Activated T-cell treated with anti-CD3 and anti-CD28 coated beads for 24 hours (primary cell): ENCODE results near the gene CAPN13.

Experiments
- DNase-seq: peaks from one replicate; pipeline ENCODE4 v3.0.0-alpha.2; 2020; ENCODE audit warnings: low read depth

CAPN13 gene, protein sequence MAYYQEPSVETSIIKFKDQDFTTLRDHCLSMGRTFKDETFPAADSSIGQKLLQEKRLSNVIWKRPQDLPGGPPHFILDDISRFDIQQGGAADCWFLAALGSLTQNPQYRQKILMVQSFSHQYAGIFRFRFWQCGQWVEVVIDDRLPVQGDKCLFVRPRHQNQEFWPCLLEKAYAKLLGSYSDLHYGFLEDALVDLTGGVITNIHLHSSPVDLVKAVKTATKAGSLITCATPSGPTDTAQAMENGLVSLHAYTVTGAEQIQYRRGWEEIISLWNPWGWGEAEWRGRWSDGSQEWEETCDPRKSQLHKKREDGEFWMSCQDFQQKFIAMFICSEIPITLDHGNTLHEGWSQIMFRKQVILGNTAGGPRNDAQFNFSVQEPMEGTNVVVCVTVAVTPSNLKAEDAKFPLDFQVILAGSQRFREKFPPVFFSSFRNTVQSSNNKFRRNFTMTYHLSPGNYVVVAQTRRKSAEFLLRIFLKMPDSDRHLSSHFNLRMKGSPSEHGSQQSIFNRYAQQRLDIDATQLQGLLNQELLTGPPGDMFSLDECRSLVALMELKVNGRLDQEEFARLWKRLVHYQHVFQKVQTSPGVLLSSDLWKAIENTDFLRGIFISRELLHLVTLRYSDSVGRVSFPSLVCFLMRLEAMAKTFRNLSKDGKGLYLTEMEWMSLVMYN

DNA sequence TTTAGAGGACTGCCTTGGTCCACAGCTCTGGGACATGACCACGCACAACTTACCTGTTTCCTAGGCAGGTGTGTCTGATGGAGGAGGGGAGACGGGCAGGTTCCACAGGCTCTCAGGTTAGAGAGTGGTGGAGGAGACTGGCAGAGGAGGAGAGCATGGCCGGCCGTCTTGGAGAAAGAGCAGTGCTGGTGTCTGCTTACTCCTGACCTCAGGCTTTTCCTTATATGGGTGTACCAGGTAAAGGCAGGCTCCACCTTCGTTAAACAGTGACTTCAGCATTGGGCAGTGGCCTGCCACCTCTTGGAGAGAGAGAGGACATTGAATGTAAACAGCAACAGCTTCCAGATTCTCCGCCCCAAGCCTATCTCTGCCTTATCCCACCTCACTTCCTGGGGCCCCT is at the start of gene CAPN13:
TSS of gene CAPN13 (minus strand) at position 198 of the 400 bp plus-strand sequence. CDS start 20,121 bp downstream, outside the sequence.
- DNase-seq = no peak

GRCh38 chr2:30847841-30848240 is 40.6 kb upstream of the CAPN13 start:
- DNase-seq = no peak

DNA sequence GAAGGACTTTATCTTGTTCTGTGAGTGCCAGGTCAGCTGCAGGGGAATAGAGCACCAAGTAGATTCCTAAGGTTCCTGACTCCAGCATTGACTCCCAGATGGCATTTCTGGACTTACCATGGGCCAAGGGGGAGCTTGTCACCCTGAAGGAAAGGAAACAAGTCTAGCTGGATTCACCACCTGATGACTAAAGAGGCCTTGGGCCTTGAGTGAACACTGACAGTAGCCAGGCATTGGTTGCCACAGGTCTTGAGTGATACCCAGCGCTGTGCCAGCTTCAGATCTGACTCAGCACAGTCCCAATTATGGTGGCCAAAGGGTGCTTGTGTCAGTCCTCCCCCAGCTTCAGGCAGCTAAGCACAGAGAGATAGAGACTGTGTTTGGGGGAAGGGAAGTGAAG is 40.1 kb upstream of the CAPN13 start:
- DNase-seq = no peak

GRCh38 chr2:30828586-30828985 is 21.3 kb upstream of the CAPN13 start:
- DNase-seq = no peak

DNA sequence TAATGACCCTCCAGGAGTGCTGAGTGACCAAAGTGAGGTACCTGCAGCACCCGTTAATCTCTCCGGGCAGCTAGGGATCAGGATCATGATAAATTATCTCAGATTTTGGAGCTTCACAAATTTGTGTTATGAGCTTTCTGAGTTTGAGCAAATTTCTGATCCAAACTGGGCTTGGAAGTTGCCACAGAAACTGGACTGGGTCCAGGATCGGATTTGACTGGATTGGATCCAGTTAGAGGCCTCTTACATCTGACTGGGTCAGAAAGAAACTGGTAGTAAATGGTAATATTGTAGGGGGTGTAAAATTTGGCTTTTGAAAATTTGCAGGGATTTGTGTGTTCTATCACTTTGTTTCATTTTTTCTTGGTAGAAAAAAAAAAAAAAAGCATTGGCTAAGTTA is 19.7 kb upstream of the CAPN13 start:
- DNase-seq = no peak

DNA sequence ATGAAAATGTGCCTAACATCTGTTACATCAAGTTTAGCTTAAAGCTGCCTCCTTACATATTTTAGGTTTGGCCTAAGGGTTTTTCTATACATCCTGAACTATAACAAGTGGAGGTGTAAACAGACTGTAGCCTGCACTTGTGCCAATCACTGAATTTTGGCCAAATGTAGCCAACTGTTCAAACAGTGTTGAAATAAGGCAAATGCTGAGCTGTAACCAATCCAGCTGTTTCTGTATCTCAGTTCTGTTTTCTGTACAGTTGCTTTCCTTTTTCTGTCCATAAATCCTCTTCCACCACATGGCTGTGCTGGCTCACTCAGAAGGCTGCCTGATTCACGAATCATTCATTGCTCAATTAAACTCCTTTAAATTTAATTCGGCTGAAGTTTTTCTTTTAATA is 19.2 kb upstream of the CAPN13 start:
- no peak for DNase-seq

GRCh38 chr2:30823452-30823851 is 16.2 kb upstream of the CAPN13 start:
- no peak for DNase-seq

DNA sequence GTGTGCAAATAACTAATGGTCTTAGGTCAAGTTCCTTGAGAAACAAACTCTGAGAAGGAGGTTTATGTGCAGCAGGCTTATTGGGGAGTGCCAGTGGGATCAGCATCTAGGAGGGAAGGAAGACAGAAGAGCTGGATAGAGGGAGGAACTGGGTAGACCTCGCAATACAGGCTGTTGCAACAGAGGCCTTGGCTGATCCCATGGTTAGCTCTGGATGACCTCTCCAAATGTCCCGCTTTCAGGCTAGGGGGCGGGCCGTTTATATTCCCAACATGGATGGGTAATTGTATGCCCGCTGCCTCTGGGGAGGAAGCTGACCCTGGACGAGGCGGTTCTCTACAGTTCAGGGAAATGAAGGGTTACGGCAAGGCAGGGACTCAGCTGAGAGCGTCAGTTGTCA is 14.7 kb upstream of the CAPN13 start:
- no peak for DNase-seq

DNA sequence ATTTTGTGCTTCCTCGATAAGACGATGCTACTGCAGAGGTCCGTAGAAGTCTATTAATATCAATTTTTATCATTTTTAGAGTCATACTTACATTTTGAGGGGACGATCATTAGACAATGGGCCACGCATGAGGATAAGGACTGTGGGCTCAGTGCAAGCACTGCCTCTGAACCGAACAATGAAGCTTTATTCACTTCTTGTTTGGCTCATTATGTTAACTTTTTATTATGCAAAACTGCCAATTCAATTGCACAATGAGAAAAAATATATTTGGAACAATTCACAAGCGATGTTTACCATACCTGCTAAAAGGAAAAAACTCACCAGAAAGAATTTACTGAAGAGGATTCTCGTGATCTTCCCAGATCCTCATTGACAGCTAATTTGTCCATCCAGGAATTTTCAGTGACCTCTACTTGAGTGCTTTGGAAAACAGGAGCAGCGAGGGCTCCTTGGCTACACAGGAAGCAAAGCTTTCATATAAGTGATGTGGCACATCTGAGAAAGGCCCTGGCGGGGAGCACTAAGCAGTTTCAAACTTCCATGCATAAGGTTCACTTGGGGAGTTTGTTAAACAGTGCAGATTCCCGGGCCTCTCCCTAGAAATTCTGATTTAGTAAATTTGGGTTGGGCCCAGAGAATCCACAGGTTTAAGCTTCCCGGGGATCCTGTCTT is 13.3 kb upstream of the CAPN13 start:
- no peak for DNase-seq

DNA sequence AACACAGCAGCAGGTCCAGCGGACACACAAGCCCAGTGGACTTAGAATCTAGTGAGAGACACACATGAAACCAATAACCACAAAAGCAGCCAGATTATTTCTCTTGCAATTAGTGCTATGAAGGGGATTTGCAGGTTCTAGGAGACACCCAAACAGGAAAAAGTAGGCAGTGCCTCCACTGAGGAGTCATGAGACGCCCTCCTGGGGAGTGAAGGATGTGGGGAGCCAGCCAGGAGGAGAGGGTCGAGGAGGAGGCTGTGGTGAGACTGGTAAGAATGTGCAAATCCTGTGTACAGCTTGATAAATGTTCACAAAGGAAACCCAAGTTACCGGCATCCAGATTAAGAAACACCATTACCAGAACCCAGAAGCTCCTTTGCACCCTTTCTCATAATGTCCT is 2.7 kb upstream of the CAPN13 start:
- DNase-seq = no peak

- no peak for DNase-seq
These were observed 1.4 kb upstream of the CAPN13 start for GRCh38 chr2:30808695-30809094.

DNA sequence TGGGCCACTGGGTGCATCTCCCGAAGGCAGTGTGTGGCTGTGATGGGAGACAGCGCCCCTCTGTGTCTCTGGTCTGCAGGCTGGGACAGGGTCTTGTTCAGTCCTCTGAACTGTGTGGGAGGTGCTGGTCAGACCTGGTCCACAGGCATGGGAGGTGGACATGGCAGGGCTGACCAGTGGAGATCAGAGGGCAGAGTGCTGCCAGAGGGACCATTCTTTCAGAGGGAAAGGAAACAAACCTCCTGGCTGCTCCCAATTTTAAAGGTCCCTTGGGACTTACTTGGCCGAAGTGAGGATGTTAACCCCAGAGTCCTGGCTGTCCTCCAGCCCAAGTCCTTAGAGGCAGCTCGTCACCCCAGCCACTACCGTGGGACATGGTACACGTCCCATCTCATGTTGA is 4.0 kb downstream of the CAPN13 start:
- no peak for DNase-seq

DNA sequence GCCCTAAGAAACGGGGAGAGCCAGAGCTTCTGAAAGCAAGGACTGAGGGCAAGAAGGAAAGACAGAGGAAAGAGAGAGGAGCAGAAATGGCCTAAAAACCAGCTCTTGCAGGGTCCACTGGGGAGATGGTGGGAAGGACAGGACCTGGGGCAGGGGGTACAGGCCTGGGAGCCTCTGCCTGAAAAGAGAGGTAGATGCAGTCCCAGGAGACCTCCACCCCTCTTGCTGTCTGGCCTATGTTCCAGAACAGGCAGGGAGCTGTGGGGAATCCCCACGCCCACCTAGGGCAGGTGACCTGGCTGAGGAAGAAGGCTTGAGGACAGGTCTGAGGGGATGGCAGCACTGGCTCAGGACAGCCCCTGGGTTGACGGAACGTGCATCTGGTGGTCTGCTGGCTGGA is 4.6 kb downstream of the CAPN13 start:
- no peak for DNase-seq

- DNase-seq = no peak
These were observed 5.3 kb downstream of the CAPN13 start for GRCh38 chr2:30801821-30802455.

DNA sequence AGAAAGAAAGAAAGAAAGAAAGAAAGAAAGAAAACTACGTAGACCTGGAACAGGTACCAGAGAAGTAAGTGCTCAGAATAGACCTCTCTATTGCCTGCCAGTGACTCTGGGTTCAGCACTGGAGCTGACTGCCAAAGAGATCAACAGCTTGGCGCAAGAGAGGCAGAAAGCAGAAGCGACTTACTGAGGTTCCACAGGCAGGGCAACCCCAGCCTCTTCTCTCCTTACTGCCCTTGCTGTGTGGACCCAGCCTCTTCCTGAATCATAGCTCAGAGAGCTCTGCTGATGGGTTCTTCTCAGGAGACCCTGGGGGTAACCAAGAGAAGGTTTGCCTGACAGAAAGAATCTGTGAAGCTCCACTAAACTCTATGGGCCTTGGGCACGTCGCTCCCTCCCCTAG is 7.1 kb downstream of the CAPN13 start:
- no peak for DNase-seq

GRCh38 chr2:30799366-30799765 is 7.9 kb downstream of the CAPN13 start:
- DNase-seq = no peak

GRCh38 chr2:30798536-30798991 is 8.7 kb downstream of the CAPN13 start:
- DNase-seq = no peak

GRCh38 chr2:30797381-30798015 is 9.7 kb downstream of the CAPN13 start:
- DNase-seq = no peak

- DNase-seq = no peak
These were observed 10.5 kb downstream of the CAPN13 start for GRCh38 chr2:30796699-30797098.

DNA sequence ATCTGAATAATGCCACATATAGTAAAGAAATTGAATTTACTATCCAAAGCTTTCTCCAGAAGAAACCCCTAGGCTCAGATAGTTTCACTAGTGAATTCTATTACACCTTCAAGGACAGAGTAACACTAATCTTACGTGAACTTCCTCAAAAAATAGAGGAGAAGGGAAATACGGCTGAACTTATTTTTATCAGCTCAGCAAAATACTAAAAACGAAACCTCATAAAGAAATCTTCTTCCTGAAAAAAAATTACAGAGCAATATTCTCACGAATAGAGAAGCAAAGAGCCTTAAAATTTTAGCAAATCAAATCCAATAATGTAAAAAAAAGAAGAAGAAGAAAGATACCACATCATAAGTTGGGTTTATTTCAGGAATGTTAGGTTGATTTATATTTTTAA is 14.7 kb downstream of the CAPN13 start:
- no peak for DNase-seq

DNA sequence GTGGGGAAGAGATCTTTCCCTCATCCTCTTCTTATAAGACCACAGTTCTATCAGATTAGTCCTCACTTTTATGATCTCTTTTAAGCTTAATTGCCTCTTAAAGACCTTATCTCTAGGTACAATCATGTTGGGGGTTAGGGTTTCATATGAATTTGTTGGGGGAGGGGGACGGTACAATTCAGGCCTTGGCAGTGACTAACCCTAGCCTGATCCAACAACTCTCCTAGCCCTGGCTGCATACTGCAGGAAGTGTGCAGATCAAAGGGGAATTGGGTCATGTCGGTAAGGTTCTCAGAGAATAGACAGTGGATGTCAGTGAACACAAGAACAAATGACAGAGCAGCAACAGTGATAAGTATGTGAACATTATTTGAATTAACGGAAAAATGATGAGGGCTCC is 16.4 kb downstream of the CAPN13 start:
- DNase-seq = no peak

DNA sequence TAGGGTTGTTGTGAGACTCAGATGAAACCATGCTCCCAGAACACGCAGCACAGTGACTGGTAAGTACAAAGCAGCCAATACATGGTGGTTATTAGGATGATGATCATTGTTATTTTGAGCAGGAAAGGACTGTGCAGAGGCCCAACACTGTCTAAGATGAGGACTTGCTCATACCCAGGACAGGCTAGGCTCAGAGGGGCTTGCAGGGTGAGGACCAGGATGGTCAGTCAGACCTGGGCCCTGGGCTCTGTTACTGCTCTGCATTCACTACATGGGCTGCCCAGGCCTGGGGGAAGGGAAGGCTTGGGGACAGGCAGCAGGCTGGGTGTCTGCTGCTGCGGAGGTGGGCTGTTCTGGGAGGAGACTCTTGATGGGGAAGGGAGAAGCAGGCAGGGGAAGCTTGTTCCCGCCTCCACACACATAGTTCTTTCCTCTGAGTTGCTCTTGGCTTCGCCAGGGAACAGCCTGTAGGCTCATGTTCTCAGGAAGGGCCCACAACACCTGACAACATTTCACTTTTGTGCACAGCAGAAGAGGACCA is 17.5 kb downstream of the CAPN13 start:
- DNase-seq = no peak
